Liver (tissue), 9 donors: Measurements from ENCODE around the gene FMOD. TPM values are rescaled to one million over a fixed set of nuclear protein-coding genes. Genes with fewer than 3 reads are reported as not detected.
A peak's percentile ranks its signal among the peaks of the same experiment; 100 is the strongest.

Source experiments
- DNase-seq: peaks from one replicate; pipeline ENCODE4 v3.0.0-alpha.2; 2017; ENCODE audit warnings: low spot score
- H3K27ac ChIP-seq, 2 donors: one replicate each; pipeline ENCODE4 v1.7.0; 2013; ENCODE audit warnings: inconsistent platforms in 2 of 2, low read length in 2 of 2, control low read depth in 1 of 2, low read depth in 1 of 2, mild to moderate bottlenecking in 1 of 2
- H3K27me3 ChIP-seq, 4 donors: one replicate each; pipeline versions ENCODE4 v1.6.1 to v1.7.0; 2013; ENCODE audit warnings: low read length in 3 of 4, inconsistent platforms in 1 of 4, mild to moderate bottlenecking in 1 of 4, moderate library complexity in 1 of 4; ENCODE audit not compliant: control insufficient read depth in 4 of 4, insufficient read depth in 4 of 4
- H3K36me3 ChIP-seq, 4 donors: one replicate each; pipeline versions ENCODE4 v1.6.1 to v1.7.0; 2013; ENCODE audit warnings: low read length in 3 of 4, mild to moderate bottlenecking in 3 of 4, low read depth in 1 of 4, moderate library complexity in 1 of 4; ENCODE audit not compliant: control insufficient read depth in 4 of 4, insufficient read depth in 3 of 4
- H3K4me1 ChIP-seq, 4 donors: one replicate each; pipeline versions ENCODE4 v1.6.1 to v1.7.0; 2013; ENCODE audit warnings: low read length in 3 of 4, mild to moderate bottlenecking in 3 of 4, moderate library complexity in 1 of 4; ENCODE audit not compliant: control insufficient read depth in 4 of 4, insufficient read depth in 4 of 4
- H3K4me3 ChIP-seq, 3 donors: one replicate each; pipeline versions ENCODE4 v1.6.1 to v1.7.0; 2013; ENCODE audit warnings: low read length in 3 of 3, control low read depth in 1 of 3, low read depth in 1 of 3, mild to moderate bottlenecking in 1 of 3
- H3K9ac ChIP-seq, 2 donors: one replicate each; pipeline ENCODE4 v1.7.0; 2013; ENCODE audit warnings: low read length in 2 of 2, mild to moderate bottlenecking in 2 of 2, moderate library complexity in 2 of 2, control low read depth in 1 of 2, low read depth in 1 of 2
- H3K9me3 ChIP-seq, 4 donors: one replicate each; pipeline versions ENCODE4 v1.6.1 to v1.7.0; 2013; ENCODE audit warnings: low read length in 3 of 4; ENCODE audit not compliant: control insufficient read depth in 4 of 4
- CTCF ChIP-seq: fragments of 150-350 bp; IDR thresholded peaks from 2 replicates; pipeline ENCODE4 v1.5.1; 2017; ENCODE audit warnings: improper control_type of control experiment, low read depth, low read length; ENCODE audit not compliant: missing input control
- FOXA1 ChIP-seq: IDR thresholded peaks from 2 replicates; pipeline ENCODE4 v1.6.1; 2016; ENCODE audit warnings: antibody characterized with exemption
- FOXA2 ChIP-seq: IDR thresholded peaks from 2 replicates; pipeline ENCODE4 v1.6.1; 2016; ENCODE audit warnings: antibody characterized with exemption
- GABPA ChIP-seq, 2 donors: IDR thresholded peaks in 1 of 2; conservative IDR thresholded peaks in 1 of 2; 2 replicates each; pipeline ENCODE4 v1.6.1; 2016; ENCODE audit warnings: antibody characterized with exemption in 2 of 2, mild to moderate bottlenecking in 1 of 2, moderate library complexity in 1 of 2
- MAX ChIP-seq: IDR thresholded peaks from 2 replicates; pipeline ENCODE4 v1.6.1; 2016; ENCODE audit warnings: antibody characterized with exemption
- NR2F2 ChIP-seq: IDR thresholded peaks from 2 replicates; pipeline ENCODE4 v1.6.1; 2016; ENCODE audit warnings: antibody characterized with exemption
- RAD21 ChIP-seq, 2 donors: IDR thresholded peaks; 2 replicates each; pipeline ENCODE4 v1.6.1; 2016; ENCODE audit warnings: antibody characterized with exemption in 2 of 2, mild to moderate bottlenecking in 2 of 2
- REST ChIP-seq: IDR thresholded peaks from 2 replicates; pipeline ENCODE4 v1.6.1; 2016; ENCODE audit warnings: antibody characterized with exemption, mild to moderate bottlenecking
- RXRA ChIP-seq, 2 donors: IDR thresholded peaks; 2 replicates each; pipeline ENCODE4 v1.6.1; 2017 to 2018; ENCODE audit warnings: antibody characterized with exemption in 2 of 2, mild to moderate bottlenecking in 1 of 2
- TAF1 ChIP-seq: conservative IDR thresholded peaks from 2 replicates; pipeline ENCODE4 v1.6.1; 2016; ENCODE audit warnings: antibody characterized with exemption, mild to moderate bottlenecking
- WGBS: extraction: QIAGEN DNeasy Blood & Tissue Kit; methylation state at CpG from one replicate; pipeline ENCODE4 v1.1.7; 2013; 5-methylcytosine and 5-hydroxymethylcytosine counted together
- polyA plus RNA-seq, 2 donors: library from polyadenylated mRNA; stranded (reverse) in 1 of 2; unstranded in 1 of 2; fragments of 200-250 nt in 1 of 2; fragments of >200 nt in 1 of 2; fragmentation: Nextera tagmentation in 1 of 2; extraction: Ambion mirVana in 1 of 2; gene quantifications; one replicate each; pipeline versions ENCODE4 v1.2.1 to v1.2.3, GENCODE V29; 2013 to 2015
- total RNA-seq, 2 donors: library from RNA; depleted of rRNA; stranded (reverse); fragments of >200 nt; gene quantifications; one replicate each; pipeline ENCODE4 v1.2.3, GENCODE V29; 2014
- donor health status: healthy.
- donor health status: healthy.
- donor health status: healthy.
- donor health status: healthy.
- donor health status: healthy.

The FMOD gene
- total and polyA plus RNA-seq, 4 donors, result 1.0 to 7.0 (median 2.4) TPM

- TF ChIP-seq CTCF, result no peak
- no peak for TF ChIP-seq MAX
- no peak for TF ChIP-seq RXRA (IDR thresholded peaks at IDR 0.05)
- no peak for TF ChIP-seq NR2F2
These were observed 13.9 kb upstream of the FMOD start (continued) for GRCh38 chr1:203364806-203365205.

- H3K27me3 ChIP-seq, result peaks cover 0 to 7% (median 2%) of the 10 kb centered on the region in 4 donors
- 36% methylated on average over 13 of the region's 13 CpGs for WGBS
- peaks cover 0 to 2% (median 0%) of the 10 kb centered on the region in 4 donors for H3K4me1 ChIP-seq
- H3K9me3 ChIP-seq, result no peaks in the 10 kb centered on the region
- no peak overlapping the region for H3K27ac ChIP-seq
- no peak overlapping the region for H3K4me3 ChIP-seq
- DNase-seq, result no peak
- no peak overlapping the region for H3K9ac ChIP-seq
- no peaks in the 10 kb centered on the region for H3K36me3 ChIP-seq
- TF ChIP-seq MAX (no peak), RAD21 (IDR thresholded peaks at IDR 0.05) (no peak), NR2F2 (peak; percentile 59), GABPA (IDR thresholded peaks at IDR 0.05 in 1 of 2, conservative IDR thresholded peaks at IDR 0.05 in 1 of 2) (no peak), REST (no peak), FOXA1 (no peak), RXRA (IDR thresholded peaks at IDR 0.05) (no peak), TAF1 (no peak), FOXA2 (no peak)
These were observed 13.3 kb upstream of the FMOD start for GRCh38 chr1:203364094-203364801.

GRCh38 chr1:203362720-203363025, 11.8 kb upstream of the FMOD start:
- DNase-seq, result no peak
- Histone ChIP-seq H3K4me1 (no peaks in the 10 kb centered on the region), H3K36me3 (no peaks in the 10 kb centered on the region), H3K27me3 (peaks cover 0 to 7% (median 2%) of the 10 kb centered on the region in 4 donors), H3K27ac (no peak overlapping the region), H3K9ac (no peak overlapping the region), H3K4me3 (no peak overlapping the region), H3K9me3 (no peaks in the 10 kb centered on the region)
- TF ChIP-seq TAF1, result no peak
